Fibroblast of villous mesenchyme (primary cell): ENCODE results near the gene ZBTB17. TPM values are rescaled to one million over a fixed set of nuclear protein-coding genes. Genes with fewer than 3 reads are reported as not detected.
A peak's percentile ranks its signal among the peaks of the same experiment; 100 is the strongest.
"Not testable (repeated sequence)": the region's sequence is repeated elsewhere in the genome, so short reads cannot be mapped to it uniquely, and the experiment has no call there.

Experiments
- DNase-seq: peaks from one replicate; pipeline ENCODE4 v3.0.0-alpha.2; 2010; ENCODE audit warnings: low read depth
- H3K4me3 ChIP-seq: 2 replicates; pipeline ENCODE4 v1.5.1; 2011; ENCODE audit warnings: low read depth, mild to moderate bottlenecking, low read length
- CTCF ChIP-seq: IDR thresholded peaks from 2 replicates; pipeline ENCODE4 v1.5.1; 2012; ENCODE audit warnings: low read depth, mild to moderate bottlenecking, low read length; ENCODE audit not compliant: insufficient read depth
- small RNA-seq: library from RNA; depleted of rRNA; stranded (forward); fragments of <200 nt; gene quantifications from one replicate; pipeline ENCODE3, GENCODE V24; 2012
- total RNA-seq: library from RNA; depleted of rRNA; stranded (reverse); fragments of >200 nt; gene quantifications from 2 replicates; pipeline ENCODE4 v1.2.3, GENCODE V29; 2012

ZBTB17 gene
- total RNA-seq, 1 donor, result 31.5 TPM

DNA sequence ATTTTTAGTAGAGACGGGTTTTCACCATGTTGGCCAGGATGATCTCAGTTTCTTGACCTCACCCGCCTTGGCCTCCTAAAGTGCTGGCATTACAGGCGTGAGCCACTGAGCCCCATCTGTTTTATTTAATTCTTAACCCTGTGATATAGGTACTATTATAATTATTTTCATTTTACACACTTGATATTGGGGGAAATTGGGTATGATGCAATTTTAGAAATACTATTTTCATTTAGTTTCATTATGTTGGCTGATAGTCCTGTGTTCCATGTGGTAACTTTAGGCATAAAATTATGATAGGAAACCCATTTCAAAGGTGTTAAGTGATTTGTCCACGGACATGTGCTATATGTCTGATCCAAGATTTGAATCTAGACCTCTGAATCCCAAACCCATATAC is 67.3 kb downstream of the ZBTB17 start:
- DNase-seq, result no peak
- no peak for TF ChIP-seq CTCF
- H3K4me3 ChIP-seq, result no peak overlapping the region

GRCh38 chr1:15902882-15903281 is 73.0 kb downstream of the ZBTB17 start:
- peak; percentile 79 for DNase-seq
- no peak overlapping the region for H3K4me3 ChIP-seq
- TF ChIP-seq CTCF, result no peak

- no peak for DNase-seq
- TF ChIP-seq CTCF, result no peak
- H3K4me3 ChIP-seq, result no peak overlapping the region
Measured at GRCh38 chr1:15900662-15901279, 75.1 kb downstream of the ZBTB17 start.

DNA sequence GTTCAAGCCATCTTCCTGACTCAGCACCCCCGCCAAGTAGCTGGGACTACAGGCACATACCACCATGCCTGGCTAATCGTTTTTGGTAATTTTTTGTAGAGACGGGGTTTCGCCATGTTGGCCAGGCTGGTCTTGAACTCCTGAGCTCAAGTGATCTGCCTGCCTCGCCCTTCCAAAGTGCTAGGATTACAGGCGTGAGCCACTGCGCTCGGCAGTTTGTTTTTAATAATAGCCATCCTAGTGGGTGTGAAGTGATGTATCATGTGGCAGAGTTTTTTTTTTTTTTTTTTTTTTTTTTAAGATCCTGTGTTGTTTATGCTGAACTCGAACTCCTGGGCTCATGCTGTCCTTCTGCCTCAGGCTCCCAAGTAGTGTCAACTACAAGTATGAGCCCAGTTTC is 76.6 kb downstream of the ZBTB17 start:
- no peak overlapping the region for H3K4me3 ChIP-seq
- no peak for TF ChIP-seq CTCF
- DNase-seq, result no peak

DNA sequence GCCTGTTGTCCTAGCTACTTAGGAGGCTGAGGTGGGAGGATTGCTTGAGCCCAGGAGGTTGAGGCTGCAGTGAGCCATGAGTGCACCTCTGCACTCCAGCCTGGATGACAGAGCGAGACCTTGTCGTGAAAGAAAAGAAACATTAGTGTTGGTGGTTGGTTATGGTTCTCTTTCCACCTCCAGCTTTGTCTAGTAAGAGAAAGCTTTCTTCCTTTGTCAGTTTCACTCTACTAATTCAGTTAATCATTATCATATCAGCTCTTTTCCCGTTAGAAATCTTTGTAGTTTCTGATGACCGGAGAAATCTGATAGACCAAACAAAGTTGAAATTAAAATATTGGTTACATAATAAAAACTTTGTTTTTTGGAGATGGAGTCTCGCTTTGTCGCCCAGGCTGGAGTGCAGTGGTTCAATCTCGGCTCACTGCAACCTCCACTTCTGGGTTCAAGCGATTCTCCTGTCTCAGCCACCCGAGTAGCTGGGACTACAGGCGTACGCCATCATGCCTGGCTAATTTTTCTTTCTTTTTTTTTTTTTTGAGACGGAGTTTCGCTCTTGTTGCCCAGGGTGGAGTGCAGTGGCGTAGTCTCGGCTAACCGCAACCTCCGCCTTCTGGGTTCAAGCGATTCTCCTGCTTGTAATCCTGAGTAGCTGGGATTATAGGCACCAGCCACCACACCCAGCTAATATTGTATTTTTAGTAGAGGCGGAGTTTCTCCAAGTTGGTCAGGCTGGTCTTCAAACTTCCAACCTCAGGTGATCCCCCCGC is 78.9 kb downstream of the ZBTB17 start:
- DNase-seq, H3K4me3 ChIP-seq: not testable (repeated sequence)

- H3K4me3 ChIP-seq, result no peak overlapping the region
- TF ChIP-seq CTCF, result no peak
- no peak for DNase-seq
Measured at GRCh38 chr1:15895233-15895632, 80.7 kb downstream of the ZBTB17 start.

DNA sequence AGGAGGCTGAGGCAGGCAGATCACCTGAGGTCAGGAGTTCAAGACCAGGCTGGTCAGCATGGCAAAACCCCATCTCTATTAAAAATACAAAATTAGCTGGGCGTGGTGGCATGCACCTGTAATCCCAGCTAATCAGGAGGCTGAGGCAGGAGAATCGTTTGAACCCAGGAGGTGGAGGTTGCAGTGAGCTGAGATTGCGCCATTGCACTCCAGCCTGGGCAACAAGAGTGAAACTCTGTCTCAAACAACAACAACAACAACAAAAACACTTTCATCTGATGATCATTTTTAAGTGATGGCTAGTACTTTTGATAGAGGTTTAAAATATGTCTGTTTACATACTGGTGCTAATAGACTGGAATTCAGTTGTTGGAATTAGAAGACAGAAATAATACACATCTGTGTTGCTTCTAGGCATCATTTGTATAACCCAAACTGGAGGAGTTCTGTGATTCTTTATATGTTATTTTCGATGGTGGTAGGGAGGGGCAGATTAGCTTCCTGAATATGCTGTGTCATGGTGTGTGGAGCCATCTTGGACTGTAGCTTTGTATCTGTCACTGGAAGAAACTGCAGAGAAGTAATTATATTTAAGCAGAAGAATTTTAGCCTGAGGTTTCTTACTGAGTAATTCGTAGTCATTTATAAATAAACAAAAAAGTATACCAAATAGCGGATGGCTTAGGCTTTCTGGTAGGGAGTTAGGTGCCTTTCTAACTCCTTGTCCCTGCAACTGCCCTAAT is 82.9 kb downstream of the ZBTB17 start:
- DNase-seq, result peak; percentile 89
- not testable (repeated sequence) for H3K4me3 ChIP-seq

Small RNA genes lying within 50 kb of the gene (small RNA-seq; reads per million reads assigned to genes)
- gene AL034555.1, result not detected
- not detected for gene AL355994.1
- not detected for gene AL355994.5

Other genes starting within 250 kb of the ZBTB17 start
- under 0.01 and 0.43 TPM in 2 replicates for gene SLC25A34, start 239.8 kb downstream of the ZBTB17 start, total RNA-seq
- not detected in 2 replicates for gene TMEM82, start 233.6 kb downstream of the ZBTB17 start, total RNA-seq
- 188 and 255 TPM in 2 replicates for gene FBLIM1, start 217.3 kb downstream of the ZBTB17 start, total RNA-seq
- gene UQCRHL, start 168.5 kb downstream of the ZBTB17 start, total RNA-seq, result 1.3 and 1.9 TPM in 2 replicates
- 25.4 and 30.2 TPM in 2 replicates for gene SPEN, start 128.4 kb downstream of the ZBTB17 start, total RNA-seq
- not detected in 2 replicates for gene SRARP, start 28.1 kb upstream of the ZBTB17 start, total RNA-seq
- gene HSPB7, start 41.9 kb upstream of the ZBTB17 start, total RNA-seq, result 1.7 and 3.5 TPM in 2 replicates
- not detected in 2 replicates for gene CLCNKA, start 45.9 kb upstream of the ZBTB17 start, total RNA-seq
- gene CLCNKB, start 67.7 kb upstream of the ZBTB17 start, total RNA-seq, result under 0.01 and 0.43 TPM in 2 replicates
- under 0.01 TPM in 1 of 2 replicates, not detected in the other for gene FAM131C, start 97.5 kb upstream of the ZBTB17 start, total RNA-seq
- 47.0 and 104 TPM in 2 replicates for gene EPHA2, start 180.0 kb upstream of the ZBTB17 start, total RNA-seq
- 9.9 and 11.6 TPM in 2 replicates for gene ARHGEF19, start 236.6 kb upstream of the ZBTB17 start, total RNA-seq